HG02973 (cell line): ENCODE data around the gene PHTF1.
"Not testable (repeated sequence)": the region's sequence is repeated elsewhere in the genome, so short reads cannot be mapped to it uniquely, and the experiment has no call there.

Experiments
- ATAC-seq: cut with Tn5 transposase; IDR thresholded peaks from one replicate; pipeline ENCODE4 v1.9.1; 2021; ENCODE audit warnings: moderate library complexity; ENCODE audit not compliant: unreplicated experiment

Gene PHTF1

GRCh38 chr1:113732802-113733201 is 26.5 kb downstream of the PHTF1 start:
- ATAC-seq = no peak

DNA sequence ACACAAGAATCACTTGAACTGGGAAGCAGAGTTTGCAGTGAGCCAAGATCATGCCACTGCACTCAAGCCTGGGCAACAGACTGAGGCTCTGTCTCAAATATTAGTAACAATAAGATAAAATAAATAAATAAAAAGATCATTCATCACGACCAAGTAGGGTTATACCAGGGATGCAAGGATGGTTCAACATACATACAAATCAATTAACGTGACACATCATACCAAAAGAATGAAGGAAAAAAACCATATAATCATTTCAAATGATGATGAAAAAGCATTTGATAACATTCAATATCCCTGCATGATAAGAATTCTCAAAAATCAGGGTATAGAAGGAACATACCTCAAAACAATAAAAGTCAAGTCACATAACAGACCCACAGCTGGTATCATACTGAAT is 38.3 kb downstream of the PHTF1 start:
- no peak for ATAC-seq

DNA sequence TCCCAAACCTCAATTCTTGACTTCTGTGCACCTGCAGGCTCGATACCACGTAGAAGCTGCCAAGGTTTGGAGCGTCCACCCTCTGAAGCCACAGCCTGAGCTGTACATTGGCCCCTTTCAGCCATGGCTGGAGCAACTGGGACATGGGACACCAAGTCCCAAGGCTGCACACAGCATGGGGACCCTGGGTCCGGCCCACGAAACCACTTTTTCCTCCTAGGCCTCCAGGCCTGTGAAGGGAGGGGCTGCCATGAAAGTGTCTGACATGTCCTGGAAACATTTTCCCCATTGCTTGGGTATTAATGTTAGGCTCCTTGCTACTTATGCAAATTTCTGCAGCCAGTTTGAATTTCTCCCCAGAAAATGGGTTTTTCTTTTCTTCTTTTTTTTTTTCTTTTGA is 40.7 kb downstream of the PHTF1 start:
- not testable (repeated sequence) for ATAC-seq

DNA sequence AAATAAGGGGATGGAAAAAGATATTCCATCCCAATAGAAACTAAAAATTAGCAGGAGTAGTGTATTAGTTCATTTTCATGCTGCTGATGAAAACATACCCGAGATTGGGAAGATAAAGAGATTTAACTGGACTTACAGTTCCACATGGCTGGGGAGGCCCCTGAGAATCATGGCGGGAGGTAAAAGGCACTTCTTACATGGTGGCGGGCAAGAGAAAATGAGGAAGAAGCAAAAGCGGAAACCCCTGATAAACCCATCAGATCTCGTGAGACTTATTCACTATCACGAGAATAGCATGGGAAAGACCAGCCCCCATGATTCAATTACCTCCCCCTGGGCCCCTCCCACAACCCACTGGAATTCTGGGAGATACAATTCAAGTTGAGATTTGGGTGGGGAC is 41.8 kb downstream of the PHTF1 start:
- ATAC-seq = not testable (repeated sequence)

GRCh38 chr1:113714606-113715269 is 44.5 kb downstream of the PHTF1 start:
- no peak for ATAC-seq

DNA sequence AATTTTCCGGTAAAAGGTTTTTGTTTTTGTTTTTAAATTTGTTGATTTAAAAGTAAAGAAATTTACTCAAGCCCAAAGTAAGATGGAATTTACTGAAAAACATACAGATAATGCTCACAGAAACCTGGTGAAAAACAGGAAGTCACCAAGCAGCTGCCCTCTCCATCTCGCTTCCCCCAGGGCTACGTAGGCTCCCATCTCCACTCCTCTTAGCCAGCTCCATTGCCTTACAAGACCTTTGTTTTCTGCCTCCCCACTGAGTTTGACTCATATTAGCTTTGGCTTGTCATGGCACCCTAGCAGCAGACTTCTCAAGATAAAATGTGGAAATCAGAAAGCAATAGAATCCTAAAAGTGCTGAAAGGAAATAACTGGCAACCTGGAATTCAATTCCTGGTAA is 57.9 kb downstream of the PHTF1 start:
- ATAC-seq = no peak

GRCh38 chr1:113694910-113695309 is 64.4 kb downstream of the PHTF1 start:
- ATAC-seq = no peak

- ATAC-seq = no peak
Measured at GRCh38 chr1:113692824-113693431, 66.4 kb downstream of the PHTF1 start.

- no peak for ATAC-seq
Measured at GRCh38 chr1:113692342-113692741, 66.9 kb downstream of the PHTF1 start.

DNA sequence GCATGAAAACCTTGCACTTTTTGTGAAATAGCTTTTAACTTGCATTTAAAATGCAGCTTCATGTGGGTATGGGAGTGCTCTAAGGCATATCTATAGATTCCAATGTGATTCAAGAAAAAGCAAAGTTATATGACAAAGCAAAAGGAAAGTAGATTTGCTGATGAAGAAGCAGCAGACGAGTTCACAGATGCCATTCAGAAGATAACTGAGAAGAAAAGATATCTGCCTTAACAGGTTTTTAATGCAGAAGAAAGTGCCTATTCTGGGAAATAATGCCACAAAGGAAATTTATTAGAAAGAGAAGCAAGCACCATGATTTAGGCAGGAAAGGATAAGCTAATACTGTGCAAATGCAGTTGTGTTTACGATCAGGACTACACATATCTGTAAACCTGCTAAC is 68.1 kb downstream of the PHTF1 start:
- ATAC-seq = no peak

GRCh38 chr1:113686891-113687618 is 72.2 kb downstream of the PHTF1 start:
- ATAC-seq = no peak

- no peak for ATAC-seq
Measured at GRCh38 chr1:113684153-113684541, 75.1 kb downstream of the PHTF1 start.

GRCh38 chr1:113683384-113684152 is 75.7 kb downstream of the PHTF1 start:
- no peak for ATAC-seq

DNA sequence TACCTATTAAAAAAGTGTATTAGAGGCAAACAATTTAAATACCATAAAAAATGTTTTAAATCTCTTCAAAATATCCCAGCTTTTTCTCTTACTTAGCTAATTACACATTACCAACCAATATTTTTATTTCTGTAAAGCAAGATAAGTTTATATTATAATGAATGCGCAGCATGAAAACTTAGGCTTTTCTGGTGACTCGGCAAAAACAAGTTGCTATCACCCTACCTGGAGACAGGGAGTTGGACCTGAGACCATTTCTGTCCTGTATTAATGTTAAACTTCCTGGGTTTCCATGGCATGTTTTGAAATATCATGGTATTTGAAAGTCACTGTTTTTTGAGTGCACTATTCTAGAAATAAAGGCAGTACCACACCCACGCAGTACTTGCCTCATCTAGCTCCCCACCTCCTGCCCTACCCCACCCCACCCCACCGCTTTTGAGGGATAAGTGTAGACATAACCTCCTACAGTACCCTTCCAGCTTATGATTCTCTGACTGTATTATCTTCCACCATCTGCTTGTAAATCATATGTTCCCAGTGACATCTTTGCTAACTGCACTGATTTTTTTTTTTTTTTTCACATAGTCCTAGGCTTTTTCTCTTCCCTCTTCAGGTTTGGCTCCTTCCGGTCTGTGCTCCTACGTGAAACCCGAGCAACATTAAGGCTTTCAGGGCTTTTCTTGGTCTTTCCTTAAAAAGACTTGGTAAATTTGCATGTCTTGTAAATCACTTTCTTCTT is 77.5 kb downstream of the PHTF1 start:
- no peak for ATAC-seq

- ATAC-seq = no peak
Measured at GRCh38 chr1:113678159-113678469, 81.2 kb downstream of the PHTF1 start.

DNA sequence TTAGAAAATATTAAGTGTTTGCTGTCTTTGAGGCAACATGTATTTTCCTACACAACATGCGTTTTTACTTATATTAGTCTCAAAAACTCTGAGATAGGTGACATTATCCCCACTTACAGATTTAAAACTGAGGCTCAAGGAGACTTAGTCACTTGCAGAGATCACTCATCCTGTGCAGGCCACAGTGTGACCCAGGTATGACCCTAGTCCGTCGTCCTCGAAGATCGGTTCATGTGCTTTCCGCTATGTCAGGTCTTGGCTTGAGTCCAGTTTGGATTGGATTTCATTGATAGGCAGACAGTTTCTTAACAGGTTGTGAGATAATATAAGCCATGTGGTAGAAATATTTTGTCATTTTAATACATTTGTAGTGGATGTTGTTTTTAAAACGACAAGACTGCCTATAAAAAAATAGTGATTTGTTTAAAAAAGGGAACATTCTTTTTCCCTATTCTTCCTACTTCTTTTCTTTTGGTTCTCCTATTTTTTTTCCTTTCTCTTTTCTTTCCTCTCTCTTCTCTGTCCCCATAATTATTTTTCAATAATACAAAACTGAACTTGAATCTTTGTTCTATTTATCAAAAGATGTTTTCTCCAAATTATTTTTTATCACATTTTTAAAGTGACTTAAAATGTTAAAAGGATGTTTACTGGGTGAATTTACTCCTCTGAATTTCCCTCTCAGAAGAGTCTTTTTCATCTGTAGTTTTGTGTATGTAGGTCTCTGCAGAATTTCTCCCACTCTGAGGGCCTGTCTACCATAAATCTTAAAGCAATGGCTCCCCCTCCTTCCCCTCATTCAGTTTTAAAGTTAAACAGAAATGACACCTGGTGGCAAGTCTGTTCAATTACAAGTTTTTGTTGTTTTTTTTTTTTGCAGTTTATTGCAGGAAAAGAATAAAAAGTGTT is 81.8 kb downstream of the PHTF1 start:
- no peak for ATAC-seq

- no peak for ATAC-seq
Measured at GRCh38 chr1:113676524-113676923, 82.8 kb downstream of the PHTF1 start.

DNA sequence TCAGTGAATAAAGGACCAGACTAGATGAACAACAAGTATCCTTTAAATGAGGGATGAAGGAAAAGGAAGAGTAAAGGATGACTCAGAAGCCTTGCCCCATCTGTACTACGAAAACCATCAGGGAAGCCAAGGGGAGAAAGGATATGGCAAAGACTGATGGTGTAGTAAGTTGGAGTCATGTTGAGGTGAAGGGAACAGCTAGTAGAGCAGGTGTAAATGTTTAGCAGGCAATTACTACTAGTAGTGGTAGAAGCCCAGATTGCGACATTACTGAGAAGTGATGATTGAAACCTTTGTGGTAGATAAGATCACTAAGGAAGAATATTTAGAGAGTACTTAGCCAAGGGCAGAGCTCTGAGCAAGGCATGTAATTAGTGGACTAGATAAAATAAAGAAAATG is 84.0 kb downstream of the PHTF1 start:
- ATAC-seq = no peak

- ATAC-seq = no peak
Measured at GRCh38 chr1:113674591-113674990, 84.7 kb downstream of the PHTF1 start.

GRCh38 chr1:113672491-113672890 is 86.8 kb downstream of the PHTF1 start:
- no peak for ATAC-seq
